MG63 (cell line): Measurements from ENCODE around the gene COL26A1. TPM values are rescaled to one million over a fixed set of nuclear protein-coding genes. Genes with fewer than 3 reads are reported as not detected.

Source experiments
- DNase-seq: peaks from one replicate; pipeline ENCODE4 v3.0.0-alpha.2; 2020
- H3K27me3 ChIP-seq: fragments of 250-450 bp; sonication (Bioruptor Pico); 2 replicates; pipeline ENCODE4 v1.5.1; 2020; ENCODE audit warnings: mild to moderate bottlenecking, moderate library complexity
- H3K36me3 ChIP-seq: fragments of 250-450 bp; sonication (Bioruptor Pico); 2 replicates; pipeline ENCODE4 v1.5.1; 2020; ENCODE audit warnings: mild to moderate bottlenecking, moderate library complexity
- H3K4me3 ChIP-seq: fragments of 250-450 bp; sonication (Bioruptor Pico); 2 replicates; pipeline ENCODE4 v1.5.1; 2020; ENCODE audit warnings: mild to moderate bottlenecking, moderate library complexity
- H3K9me3 ChIP-seq: fragments of 250-450 bp; sonication (Bioruptor Pico); 2 replicates; pipeline ENCODE4 v1.5.1; 2020; ENCODE audit warnings: mild to moderate bottlenecking, moderate library complexity
- total RNA-seq: library from RNA; depleted of rRNA; stranded (reverse); fragments of >200 nt; shearing (Covaris generic); gene quantifications from 2 replicates; pipeline ENCODE4 v1.2.3, GENCODE V29; 2014; ENCODE audit warnings: low replicate concordance

COL26A1 gene
- total RNA-seq, 1 experiment from 2014 or later, result not detected

DNA sequence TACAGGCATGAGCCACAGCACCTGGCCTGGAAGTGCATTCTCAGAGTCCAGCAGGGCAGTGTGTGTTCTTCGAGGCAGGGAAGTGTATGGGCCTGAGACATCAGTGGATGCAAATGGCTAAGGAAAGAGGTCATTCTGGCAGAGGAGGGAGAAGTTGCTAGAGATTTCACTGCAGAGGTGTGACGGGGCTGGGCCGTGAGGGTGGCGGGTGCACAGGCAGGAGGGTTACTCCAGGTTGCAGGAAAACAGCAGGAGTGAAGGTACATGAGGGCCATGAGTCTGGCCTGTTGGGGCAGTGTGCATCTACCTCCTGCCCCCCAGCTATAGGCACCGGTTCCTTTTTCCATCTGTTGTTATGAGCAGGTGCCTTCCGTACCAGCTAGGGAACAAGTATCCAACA is 29.3 kb downstream of the COL26A1 start:
- no peaks in the 10 kb centered on the region for H3K9me3 ChIP-seq
- no peak for DNase-seq
- no peak overlapping the region for H3K4me3 ChIP-seq

GRCh38 chr7:101393865-101394264 is 31.2 kb downstream of the COL26A1 start:
- no peaks in the 10 kb centered on the region for H3K36me3 ChIP-seq
- H3K27me3 ChIP-seq, result no peaks in the 10 kb centered on the region
- DNase-seq, result no peak
- no peak overlapping the region for H3K4me3 ChIP-seq
- no peaks in the 10 kb centered on the region for H3K9me3 ChIP-seq

More for the DNA sequence above, 29.3 kb downstream of the COL26A1 start:
- H3K27me3 ChIP-seq, result no peaks in the 10 kb centered on the region
- no peaks in the 10 kb centered on the region for H3K36me3 ChIP-seq

DNA sequence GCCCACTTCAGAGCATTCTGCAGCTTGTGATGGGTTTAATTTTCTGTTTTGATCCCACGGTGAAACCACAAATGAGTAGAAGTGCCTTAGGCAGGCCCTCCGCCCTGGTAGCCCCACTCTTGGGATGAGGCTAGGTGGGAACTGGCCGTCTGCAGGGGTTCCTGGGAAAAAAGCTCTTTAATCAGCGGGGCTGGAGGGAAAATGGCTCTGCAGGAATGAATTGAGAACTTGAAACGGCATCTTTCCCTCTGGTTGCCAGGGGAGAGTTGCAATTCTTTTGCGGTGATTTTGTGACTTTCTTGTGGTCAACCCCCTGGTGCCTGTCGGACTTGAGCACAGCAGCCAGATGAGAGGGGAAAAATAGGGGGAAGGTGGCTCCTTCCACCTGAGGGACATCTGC is 32.7 kb downstream of the COL26A1 start:
- no peak for DNase-seq
- H3K36me3 ChIP-seq, result no peaks in the 10 kb centered on the region
- no peaks in the 10 kb centered on the region for H3K9me3 ChIP-seq
- no peaks in the 10 kb centered on the region for H3K27me3 ChIP-seq
- H3K4me3 ChIP-seq, result no peak overlapping the region

DNA sequence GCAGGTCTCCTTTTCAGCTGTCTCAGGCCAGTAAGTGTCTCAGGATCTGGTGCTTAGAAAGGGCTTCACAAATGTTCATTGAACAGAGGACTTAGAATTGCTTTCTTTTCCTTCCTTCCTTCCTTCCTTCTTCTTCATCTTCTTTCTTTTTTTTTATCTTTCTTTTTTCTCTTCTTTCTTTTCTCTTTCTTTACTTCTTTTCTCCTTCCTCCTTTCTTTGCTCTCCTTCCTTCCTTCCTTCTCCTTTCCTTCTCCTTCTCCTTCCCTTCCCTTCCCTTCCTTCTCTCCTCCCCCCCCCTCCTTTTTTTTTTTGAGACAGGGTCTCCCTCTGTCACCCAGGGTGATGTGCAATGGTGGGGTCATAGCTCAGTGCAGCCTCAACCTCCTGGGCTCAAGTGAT is 34.6 kb downstream of the COL26A1 start:
- Histone ChIP-seq H3K4me3 (no peak overlapping the region), H3K36me3 (no peaks in the 10 kb centered on the region), H3K27me3 (no peaks in the 10 kb centered on the region), H3K9me3 (no peaks in the 10 kb centered on the region)
- DNase-seq, result no peak

GRCh38 chr7:101397770-101398324 is 35.2 kb downstream of the COL26A1 start:
- DNase-seq, result no peak
- Histone ChIP-seq H3K36me3 (no peaks in the 10 kb centered on the region), H3K27me3 (no peaks in the 10 kb centered on the region), H3K4me3 (no peak overlapping the region), H3K9me3 (no peaks in the 10 kb centered on the region)

- DNase-seq, result no peak
- Histone ChIP-seq H3K36me3 (no peaks in the 10 kb centered on the region), H3K27me3 (no peaks in the 10 kb centered on the region), H3K9me3 (no peaks in the 10 kb centered on the region), H3K4me3 (no peak overlapping the region)
These were observed 36.0 kb downstream of the COL26A1 start for GRCh38 chr7:101398396-101399289.

GRCh38 chr7:101399759-101400158 is 37.1 kb downstream of the COL26A1 start:
- peak; percentile 62 for DNase-seq
- Histone ChIP-seq H3K4me3 (no peak overlapping the region), H3K27me3 (no peaks in the 10 kb centered on the region), H3K9me3 (no peaks in the 10 kb centered on the region), H3K36me3 (no peaks in the 10 kb centered on the region)

DNA sequence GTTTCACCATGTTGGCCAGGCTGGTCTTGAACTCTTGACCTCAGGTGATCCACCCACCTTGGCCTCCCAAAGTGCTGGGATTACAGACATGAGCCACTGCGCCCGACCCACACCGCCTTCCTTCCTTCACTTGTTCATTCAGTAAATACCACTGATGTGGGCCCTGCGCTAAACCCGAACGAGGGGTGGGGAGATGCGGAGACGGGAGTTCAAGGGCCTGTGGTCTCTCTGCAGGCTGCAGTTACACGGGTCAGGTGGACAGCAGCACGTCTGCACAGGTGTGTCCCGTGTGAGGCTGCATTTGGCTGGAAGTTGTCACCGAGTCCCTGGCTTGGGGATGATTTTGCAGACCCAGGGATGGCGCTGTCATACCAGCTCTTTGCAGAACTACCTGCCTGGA is 38.1 kb downstream of the COL26A1 start:
- no peaks in the 10 kb centered on the region for H3K9me3 ChIP-seq
- no peaks in the 10 kb centered on the region for H3K36me3 ChIP-seq
- no peak overlapping the region for H3K4me3 ChIP-seq
- DNase-seq, result no peak
- no peaks in the 10 kb centered on the region for H3K27me3 ChIP-seq

- no peaks in the 10 kb centered on the region for H3K27me3 ChIP-seq
- no peak for DNase-seq
- H3K36me3 ChIP-seq, result no peaks in the 10 kb centered on the region
- no peak overlapping the region for H3K4me3 ChIP-seq
- H3K9me3 ChIP-seq, result no peaks in the 10 kb centered on the region
These were observed 38.9 kb downstream of the COL26A1 start for GRCh38 chr7:101401390-101402080.

DNA sequence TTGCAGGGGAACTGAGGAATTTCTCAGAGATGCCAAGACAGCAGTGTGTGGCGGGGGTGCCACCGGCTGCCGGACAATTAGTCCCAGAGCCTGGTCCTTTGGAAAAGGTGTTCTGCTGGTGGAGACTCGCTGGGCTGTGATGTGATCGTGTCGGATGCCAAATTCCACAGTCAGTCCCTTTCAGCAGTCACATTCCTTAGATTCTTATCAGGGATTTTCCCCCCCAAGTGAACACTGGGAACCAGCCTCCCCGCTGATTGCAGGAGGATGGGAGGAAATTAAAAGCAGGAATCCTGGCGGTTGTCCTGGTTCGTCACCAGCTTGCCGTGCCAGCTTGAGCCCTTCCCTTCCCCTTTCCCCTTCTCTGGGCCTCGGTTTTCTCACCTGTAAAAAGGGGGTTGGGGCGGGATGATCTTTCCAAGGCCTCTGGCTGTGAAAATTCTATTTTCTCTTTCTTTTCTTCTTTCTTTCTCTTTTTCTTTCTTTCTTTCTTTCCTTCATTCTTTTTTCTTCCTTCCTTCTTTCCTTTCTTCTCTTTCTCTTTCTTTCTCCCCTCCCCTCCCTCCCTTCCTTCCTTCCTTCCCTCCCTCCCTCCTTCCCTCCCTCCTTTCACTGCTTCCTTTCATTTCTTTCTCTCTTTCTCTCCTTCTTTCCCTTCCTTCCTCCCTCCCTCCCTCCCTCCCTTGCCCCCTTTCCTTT is 39.6 kb downstream of the COL26A1 start:
- Histone ChIP-seq H3K36me3 (no peaks in the 10 kb centered on the region), H3K27me3 (no peaks in the 10 kb centered on the region), H3K9me3 (no peaks in the 10 kb centered on the region), H3K4me3 (no peak overlapping the region)
- peak; percentile 60 for DNase-seq

- Histone ChIP-seq H3K9me3 (no peaks in the 10 kb centered on the region), H3K27me3 (no peaks in the 10 kb centered on the region), H3K4me3 (no peak overlapping the region), H3K36me3 (no peaks in the 10 kb centered on the region)
- DNase-seq, result no peak
These were observed 40.2 kb downstream of the COL26A1 start for GRCh38 chr7:101402835-101403234.

DNA sequence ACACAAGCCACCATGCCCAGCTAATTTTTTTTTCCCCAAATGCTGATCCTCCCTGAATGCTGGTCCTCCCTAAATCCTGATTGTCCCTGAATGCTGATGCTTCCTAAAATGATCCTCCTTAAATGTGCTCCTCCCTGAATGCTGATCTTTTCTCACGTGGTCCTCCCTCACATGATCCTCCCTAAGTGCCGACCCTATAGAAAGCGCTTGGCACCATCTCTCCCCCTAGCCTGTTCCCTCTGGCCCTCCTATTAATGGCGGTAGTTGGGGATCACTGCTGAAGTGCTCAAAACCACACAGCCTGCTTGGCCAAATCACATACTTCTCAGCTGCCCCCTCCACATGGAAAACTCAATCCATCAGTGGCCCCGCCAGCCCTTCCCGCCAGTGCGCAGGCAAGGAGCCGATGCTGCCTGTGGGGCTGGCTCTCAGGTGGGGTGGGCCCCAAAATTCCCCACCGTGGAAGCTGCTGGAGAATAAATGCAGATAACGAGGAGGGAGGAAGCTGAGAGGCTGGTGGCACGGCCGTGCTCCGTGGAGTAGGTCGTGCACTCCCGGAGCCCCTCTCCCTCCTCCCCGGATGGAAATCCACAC is 42.9 kb downstream of the COL26A1 start:
- Histone ChIP-seq H3K9me3 (no peaks in the 10 kb centered on the region; the same call in 1 of the 2 replicates), H3K27me3 (no peaks in the 10 kb centered on the region), H3K36me3 (no peaks in the 10 kb centered on the region), H3K4me3 (no peak overlapping the region)
- no peak for DNase-seq

DNA sequence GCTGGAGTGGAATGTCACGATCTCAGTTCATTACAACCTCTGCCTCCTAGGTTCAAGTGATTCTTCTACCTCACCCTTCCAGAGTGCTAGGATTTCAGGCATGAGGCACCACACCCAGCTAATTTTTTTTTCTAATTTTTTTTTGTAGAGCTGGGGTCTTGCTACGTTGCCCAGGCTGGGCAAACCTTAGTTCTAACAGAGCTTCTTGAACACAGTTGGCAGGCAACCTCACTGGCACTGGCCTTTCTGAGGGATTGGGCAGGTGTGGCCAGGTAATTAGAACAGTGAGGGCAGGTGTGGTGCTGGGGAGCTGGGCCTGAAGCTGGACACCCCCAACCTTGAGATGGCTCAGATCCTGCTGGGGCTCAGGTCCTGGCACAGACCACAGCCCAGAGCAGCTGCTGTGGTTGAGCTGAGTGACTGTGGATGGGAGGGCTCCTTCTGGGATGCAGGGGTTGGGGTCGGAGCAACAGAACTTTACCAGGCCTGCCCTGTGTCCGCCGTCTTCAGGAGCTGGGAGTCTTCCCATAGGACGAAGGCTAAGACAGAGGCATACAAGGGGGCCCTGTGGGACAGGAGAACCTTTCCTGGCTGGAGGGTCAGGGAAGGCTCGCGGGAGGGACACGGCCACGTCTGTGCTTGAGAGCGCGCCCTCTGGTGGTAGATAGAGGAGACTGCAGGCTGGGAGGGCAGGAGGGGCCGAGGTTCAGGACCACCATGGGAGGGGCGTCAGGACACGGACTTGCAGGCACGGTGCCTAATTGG is 48.2 kb downstream of the COL26A1 start:
- Histone ChIP-seq H3K4me3 (no peak overlapping the region), H3K36me3 (no peaks in the 10 kb centered on the region), H3K27me3 (no peaks in the 10 kb centered on the region), H3K9me3 (peaks cover 3% of the 10 kb centered on the region)
- DNase-seq, result peak; percentile 7

- Histone ChIP-seq H3K9me3 (peaks cover 3% of the 10 kb centered on the region), H3K27me3 (no peaks in the 10 kb centered on the region), H3K4me3 (no peak overlapping the region), H3K36me3 (no peaks in the 10 kb centered on the region)
- no peak for DNase-seq
These were observed 48.8 kb downstream of the COL26A1 start for GRCh38 chr7:101411508-101411874.

GRCh38 chr7:101412976-101413375 is 50.3 kb downstream of the COL26A1 start:
- H3K4me3 ChIP-seq, result no peak overlapping the region
- H3K27me3 ChIP-seq, result no peaks in the 10 kb centered on the region
- peaks cover 3% of the 10 kb centered on the region for H3K9me3 ChIP-seq
- no peak for DNase-seq
- no peaks in the 10 kb centered on the region for H3K36me3 ChIP-seq

DNA sequence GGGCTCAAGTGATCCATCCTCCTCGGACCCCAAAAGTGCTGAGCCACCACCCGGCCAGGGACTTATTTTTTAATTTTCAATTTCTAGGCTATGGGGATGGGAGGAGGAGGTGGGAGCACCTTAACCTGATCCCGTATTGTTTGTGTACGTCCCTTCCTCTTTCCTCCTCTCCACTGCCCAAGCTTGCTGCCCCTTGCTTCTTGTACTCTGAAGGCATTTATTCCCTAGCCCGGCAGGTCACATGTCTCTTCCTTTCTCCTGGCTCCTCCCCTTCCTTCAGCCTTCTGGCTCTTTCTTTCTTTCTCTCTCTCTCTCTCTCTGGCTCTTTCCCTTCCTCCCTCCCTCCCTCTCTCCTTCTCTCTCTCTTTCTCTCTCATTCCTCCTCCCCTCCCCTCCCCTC is 56.0 kb downstream of the COL26A1 start:
- no peaks in the 10 kb centered on the region for H3K36me3 ChIP-seq
- 0 out of 2 replicates have a peak, but pooled peaks cover 2% of the 10 kb centered on the region for H3K27me3 ChIP-seq
- H3K4me3 ChIP-seq, result no peak overlapping the region
- H3K9me3 ChIP-seq, result no peaks in the 10 kb centered on the region
- DNase-seq, result no peak
